OCI-LY3 (cell line): Measurements from ENCODE around the gene ZNF394.
"Not testable (repeated sequence)": the region's sequence is repeated elsewhere in the genome, so short reads cannot be mapped to it uniquely, and the experiment has no call there.

ENCODE experiments used
- H2AFZ ChIP-seq: fragments of 200-600, 300-600 bp; shearing (Covaris generic); 2 replicates; pipeline ENCODE4 v1.6.0; 2014; ENCODE audit warnings: antibody characterized with exemption, low read depth, low read length
- H3K27ac ChIP-seq: fragments of 200-600, 300-600 bp; sonication (generic); 2 replicates; pipeline ENCODE4 v1.5.1; 2014; ENCODE audit warnings: mild to moderate bottlenecking, low read length, moderate library complexity, mixed read lengths
- H3K27me3 ChIP-seq: fragments of 200-600, 300-600 bp; sonication (generic); 2 replicates; pipeline ENCODE4 v1.6.1; 2014; ENCODE audit warnings: low read depth, low read length, mixed read lengths
- H3K36me3 ChIP-seq: fragments of 200-600, 300-600 bp; sonication (generic); replicated peaks from 2 replicates; pipeline ENCODE3; 2014; ENCODE audit warnings: low read depth, low read length, mixed read lengths
- H3K4me1 ChIP-seq: fragments of 300-600, 200-600 bp; sonication (generic); 2 replicates; pipeline ENCODE4 v1.6.1; 2014; ENCODE audit warnings: low read length, mixed read lengths
- H3K4me2 ChIP-seq: fragments of 200-600, 300-600 bp; sonication (generic); 2 replicates; pipeline ENCODE4 v1.6.1; 2014; ENCODE audit warnings: low read length, mixed read lengths
- H3K4me3 ChIP-seq: fragments of 300-600, 200-600 bp; sonication (generic); 2 replicates; pipeline ENCODE4 v1.5.1; 2014; ENCODE audit warnings: antibody characterized with exemption, mild to moderate bottlenecking, low read length, moderate library complexity
- H3K79me2 ChIP-seq: fragments of 300-600, 200-600 bp; shearing (Covaris generic); 2 replicates; pipeline ENCODE4 v1.6.1; 2014; ENCODE audit warnings: mild to moderate bottlenecking, low read length, mixed read lengths
- H3K9ac ChIP-seq: fragments of 300-600, 200-600 bp; shearing (Covaris generic); 2 replicates; pipeline ENCODE4 v1.6.0; 2014; ENCODE audit warnings: mild to moderate bottlenecking, low read length, moderate library complexity
- H3K9me3 ChIP-seq: fragments of 200-600, 300-600 bp; shearing (Covaris generic); 2 replicates; pipeline ENCODE4 v1.6.1; 2014; ENCODE audit warnings: low read length, mixed read lengths; ENCODE audit not compliant: insufficient read depth
- H4K20me1 ChIP-seq: fragments of 200-600, 300-600 bp; sonication (generic); 2 replicates; pipeline ENCODE4 v1.6.1; 2016; ENCODE audit warnings: low read length, mixed read lengths; ENCODE audit not compliant: insufficient read depth
- CTCF ChIP-seq: fragments of 200-600, 300-600 bp; sonication (generic); IDR thresholded peaks from 2 replicates; pipeline ENCODE4 v1.5.1; 2014; ENCODE audit warnings: antibody characterized with exemption, low read length, low read depth
- EZH2phosphoT487 ChIP-seq: fragments of 200-600 bp; shearing (Covaris generic); IDR thresholded peaks from 2 replicates; pipeline ENCODE4 v1.6.1; 2018; ENCODE audit warnings: antibody characterized with exemption, mixed run types, low read depth

ZNF394 gene

GRCh38 chr7:99505324-99505662, 5.2 kb upstream of the ZNF394 start:
- H3K9ac ChIP-seq, result peak overlapping the region; percentile 72
- H3K27me3 ChIP-seq, result no peaks in the 10 kb centered on the region
- TF ChIP-seq CTCF (no peak), EZH2phosphoT487 (no peak)
- no peaks in the 10 kb centered on the region for H4K20me1 ChIP-seq
- H3K4me3 ChIP-seq, result peak overlapping the region; percentile 88
- H3K36me3 ChIP-seq, result no peaks in the 10 kb centered on the region
- H3K27ac ChIP-seq, result peak overlapping the region; percentile 74
- H3K9me3 ChIP-seq, result no peaks in the 10 kb centered on the region
- H3K4me2 ChIP-seq, result peak overlapping the region; percentile 94
- peaks cover 45% of the 10 kb centered on the region for H3K79me2 ChIP-seq
- 0 out of 2 replicates have a peak overlapping the region, but pooled peaks have one; percentile 93 for H2AFZ ChIP-seq
- H3K4me1 ChIP-seq, result peaks cover 13% of the 10 kb centered on the region

GRCh38 chr7:99504603-99505323, 4.7 kb upstream of the ZNF394 start, which contains the start of gene ZKSCAN5:
Gene ZKSCAN5, plus strand, starts transcription at chr7:99504662. Its CDS starts 1,383 bp downstream, at chr7:99506045.
- no peaks in the 10 kb centered on the region for H3K9me3 ChIP-seq
- H3K27me3 ChIP-seq, result no peaks in the 10 kb centered on the region
- peak within 1 kb of the TSS; percentile 72 for H3K9ac ChIP-seq
- TF ChIP-seq CTCF (no peak), EZH2phosphoT487 (no peak)
- H3K27ac ChIP-seq, result peak within 1 kb of the TSS; percentile 74
- peaks cover 13% of the 10 kb centered on the region for H3K4me1 ChIP-seq
- H3K36me3 ChIP-seq, result no peaks in the 10 kb centered on the region
- H3K79me2 ChIP-seq, result peaks cover 47% of the 10 kb centered on the region
- peak within 1 kb of the TSS; percentile 93 for H2AFZ ChIP-seq
- H4K20me1 ChIP-seq, result no peaks in the 10 kb centered on the region
- H3K4me2 ChIP-seq, result peak within 1 kb of the TSS; percentile 94
- H3K4me3 ChIP-seq, result peak within 1 kb of the TSS; percentile 88

- Histone ChIP-seq H3K4me1 (peaks cover 13% of the 10 kb centered on the region), H3K36me3 (no peaks in the 10 kb centered on the region), H3K4me3 (peak overlapping the region; percentile 88), H2AFZ (peak overlapping the region; percentile 93), H3K27me3 (no peaks in the 10 kb centered on the region), H3K27ac (peak overlapping the region; percentile 74; the same call in 1 of the 2 replicates), H4K20me1 (no peaks in the 10 kb centered on the region), H3K9me3 (no peaks in the 10 kb centered on the region), H3K4me2 (peak overlapping the region; percentile 71), H3K79me2 (peaks cover 50% of the 10 kb centered on the region), H3K9ac (peak overlapping the region; percentile 72)
- TF ChIP-seq EZH2phosphoT487 (no peak), CTCF (no peak)
Measured at GRCh38 chr7:99504281-99504602, 4.2 kb upstream of the ZNF394 start.

- H3K4me1 ChIP-seq, result peaks cover 27% of the 10 kb centered on the region
- not testable (repeated sequence) for H3K27me3 ChIP-seq, H2AFZ ChIP-seq, H3K9ac ChIP-seq, H3K9me3 ChIP-seq, H3K27ac ChIP-seq, H3K4me3 ChIP-seq
- peak overlapping the region; percentile 100; the same call in 1 of the 2 replicates for H3K4me2 ChIP-seq
- peaks cover 63% of the 10 kb centered on the region for H3K79me2 ChIP-seq
- peaks cover 16% of the 10 kb centered on the region for H3K36me3 ChIP-seq
- peaks cover 15% of the 10 kb centered on the region for H4K20me1 ChIP-seq
Measured at GRCh38 chr7:99501236-99501635, 1.2 kb upstream of the ZNF394 start.
